Gastrocnemius medialis (tissue), 4 donors: ENCODE results near the gene SPC25.

Experiments used
- CTCF ChIP-seq, 5 experiments: fragments of 450-650 bp in 3 of 5; fragments of 200-600 bp in 2 of 5; sonication (generic) in 2 of 5; IDR thresholded peaks in 4 of 5; conservative IDR thresholded peaks in 1 of 5; 1 replicate in 4 of 5; 2 replicates in 1 of 5; pipeline ENCODE4 v1.5.1; 2016 to 2019; ENCODE audit warnings: antibody characterized with exemption in 5 of 5, mild to moderate bottlenecking in 3 of 5, moderate library complexity in 3 of 5
- POLR2A ChIP-seq, 2 donors: fragments of 450-650 bp; IDR thresholded peaks; one replicate each; pipeline ENCODE4 v1.6.1; 2017; ENCODE audit warnings: antibody characterized with exemption in 2 of 2, mild to moderate bottlenecking in 2 of 2, moderate library complexity in 2 of 2

GRCh38 chr2:168889635-168890005 lies 610 bp downstream of the SPC25 start:
- TF ChIP-seq CTCF (IDR thresholded peaks at IDR 0.05 in 4 of 5, conservative IDR thresholded peaks at IDR 0.05 in 1 of 5) = no peak
- no peak for TF ChIP-seq POLR2A (IDR thresholded peaks at IDR 0.05)
